Activated CD4-positive, alpha-beta T cell treated with anti-CD3 and anti-CD28 coated beads for 36 hours (primary cell): Measurements from ENCODE around the gene MATN3. TPM values are rescaled to one million over a fixed set of nuclear protein-coding genes. Genes with fewer than 3 reads are reported as not detected.

ENCODE experiments used
- ATAC-seq: fragments of 200-7000 bp; cut with Tn5 transposase; one replicate; pipeline ENCODE4 v1.10.0; 2021; ENCODE audit warnings: mild to moderate bottlenecking, moderate library complexity
- CTCF ChIA-PET: fragments of 350-600 bp; sonication (Branson Sonifier 250); formaldehyde crosslinking; loops from one replicate; lab custom pipeline; 2021; ENCODE audit warnings: antibody characterized with exemption; lab: Charles Lee
- POLR2A ChIA-PET: fragments of 350-600 bp; sonication (Branson Sonifier 250); formaldehyde crosslinking; loops from one replicate; lab custom pipeline; 2021; ENCODE audit warnings: antibody characterized with exemption, inconsistent platforms; lab: Charles Lee
- DNase-seq: peaks from one replicate; pipeline ENCODE4 v3.0.0-alpha.2; 2020
- H3K27ac Mint-ChIP-seq: one replicate; pipeline ENCODE4 v1.8.0; 2021; ENCODE audit warnings: mixed read lengths
- H3K27me3 Mint-ChIP-seq: one replicate; pipeline ENCODE4 v1.8.0; 2021; ENCODE audit warnings: mixed read lengths
- H3K36me3 Mint-ChIP-seq: one replicate; pipeline ENCODE4 v1.8.0; 2021; ENCODE audit warnings: low read depth, mixed read lengths
- H3K4me1 Mint-ChIP-seq: one replicate; pipeline ENCODE4 v1.8.0; 2021; ENCODE audit warnings: mixed read lengths
- H3K4me3 Mint-ChIP-seq: one replicate; pipeline ENCODE4 v1.8.0; 2021; ENCODE audit warnings: mild to moderate bottlenecking, moderate library complexity, mixed read lengths
- H3K9me3 Mint-ChIP-seq: one replicate; pipeline ENCODE4 v1.8.0; 2021; ENCODE audit warnings: low read depth, mixed read lengths
- intact Hi-C, 2 experiments: fragments of 100-400 bp; cut with DNase I in 1 of 2; cut with micrococcal nuclease in 1 of 2; formaldehyde crosslinking; loops; one replicate each; pipeline versions ENCODE4 v1.14.2 to v1.15.1; 2022 to 2024; cut with DNase I, micrococcal nuclease
- total RNA-seq, 2 experiments: library from RNA; stranded (reverse); gene quantifications; one replicate each; pipeline ENCODE4 v1.2.3, GENCODE V29; 2021

The MATN3 gene
- total RNA-seq, 2 experiments from 2014 or later = not detected

DNA sequence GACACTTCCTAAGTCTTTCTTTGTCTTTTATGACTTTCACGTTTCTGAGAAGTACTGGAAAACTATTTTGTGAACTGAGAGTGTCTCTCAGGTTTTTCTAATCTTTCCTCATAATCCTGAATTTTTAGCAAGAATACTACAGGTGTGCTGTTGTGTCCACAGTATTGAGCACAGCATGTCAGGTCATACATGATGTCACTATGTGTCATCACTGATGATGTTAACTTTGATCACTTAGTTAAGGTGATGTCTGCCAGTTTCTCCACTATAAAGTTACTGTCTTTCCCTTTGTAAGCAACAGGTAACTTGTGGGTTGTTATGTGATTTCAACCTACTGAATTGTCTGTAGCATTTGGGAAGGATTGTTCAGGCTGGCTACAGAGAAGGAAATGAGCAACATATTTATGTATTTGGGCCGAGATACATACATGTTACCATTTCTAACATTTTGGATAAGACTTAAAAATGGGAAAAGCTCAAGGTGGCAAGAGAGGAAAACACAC, 11.1 kb downstream of the MATN3 start:
- CTCF ChIA-PET = interaction anchor here (0.9 to 3.6 kb wide), 2 partner anchors 14 to 105 kb away, joined by 4 to 23 read pairs; no protein-coding TSS in a partner anchor
- DNase-seq (no peak), ATAC-seq (no peak)
- H3K27me3 Mint-ChIP-seq = peaks cover 19% of the 10 kb centered on the region
- intact Hi-C loops = no loop called here
- no peak overlapping the region for H3K27ac Mint-ChIP-seq
- no peaks in the 10 kb centered on the region for H3K9me3 Mint-ChIP-seq
- no peaks in the 10 kb centered on the region for H3K36me3 Mint-ChIP-seq
- H3K4me3 Mint-ChIP-seq = no peak overlapping the region
- POLR2A ChIA-PET = no interaction called here
- H3K4me1 Mint-ChIP-seq = no peaks in the 10 kb centered on the region

DNA sequence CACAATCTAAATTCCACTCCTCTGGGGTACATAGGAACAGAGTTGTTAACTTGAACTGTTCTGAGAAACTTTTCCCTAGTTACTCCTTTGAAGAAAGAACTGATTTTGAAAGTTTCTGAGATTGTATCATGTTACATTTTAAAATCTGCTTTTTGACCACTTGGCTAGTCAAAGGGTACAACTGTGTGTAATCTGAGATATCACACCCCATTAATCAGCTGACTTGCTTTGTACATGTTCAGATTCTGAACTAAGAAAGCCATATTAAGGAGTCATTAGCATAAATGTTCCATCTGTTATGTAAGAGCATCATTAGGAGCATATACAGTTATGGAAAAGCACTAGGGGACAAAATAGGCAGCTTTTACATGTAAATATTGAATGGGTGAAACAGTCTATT, 18.7 kb downstream of the MATN3 start:
- intact Hi-C loops = loop anchor here in 1 of 2 experiments (5.0 kb wide), 2 partner anchors 359 to 659 kb away; partner anchors contain the start of genes HS1BP3 and PUM2
- POLR2A ChIA-PET = no interaction called here
- CTCF ChIA-PET = interaction anchor here (1.0 to 1.2 kb wide), 2 partner anchors 21 to 23 kb away, joined by 3 read pairs; no protein-coding TSS in a partner anchor
- no peak overlapping the region for H3K4me3 Mint-ChIP-seq
- DNase-seq (no peak), ATAC-seq (no peak)
- no peak overlapping the region for H3K27ac Mint-ChIP-seq
- peaks cover 21% of the 10 kb centered on the region for H3K27me3 Mint-ChIP-seq
- peaks cover 17% of the 10 kb centered on the region for H3K4me1 Mint-ChIP-seq
- no peaks in the 10 kb centered on the region for H3K9me3 Mint-ChIP-seq
- H3K36me3 Mint-ChIP-seq = peaks cover 7% of the 10 kb centered on the region

- peaks cover 28% of the 10 kb centered on the region for H3K4me1 Mint-ChIP-seq
- H3K9me3 Mint-ChIP-seq = no peaks in the 10 kb centered on the region
- no peak overlapping the region for H3K27ac Mint-ChIP-seq
- H3K27me3 Mint-ChIP-seq = peaks cover 15% of the 10 kb centered on the region
- peaks cover 10% of the 10 kb centered on the region for H3K36me3 Mint-ChIP-seq
- ChIA-PET POLR2A (no interaction called here), CTCF (interaction anchor here (1.0 kb wide), 1 partner anchor 61 kb away, joined by 3 read pairs; no protein-coding TSS in a partner anchor)
- intact Hi-C loops = loop anchor here in 1 of 2 experiments (2.0 to 5.0 kb wide), 3 partner anchors 91 to 660 kb away; partner anchors contain the start of genes HS1BP3, PUM2 and TTC32
- DNase-seq = no peak
- H3K4me3 Mint-ChIP-seq = no peak overlapping the region
- ATAC-seq = no peak
Measured at GRCh38 chr2:19991895-19992294, 20.6 kb downstream of the MATN3 start.

DNA sequence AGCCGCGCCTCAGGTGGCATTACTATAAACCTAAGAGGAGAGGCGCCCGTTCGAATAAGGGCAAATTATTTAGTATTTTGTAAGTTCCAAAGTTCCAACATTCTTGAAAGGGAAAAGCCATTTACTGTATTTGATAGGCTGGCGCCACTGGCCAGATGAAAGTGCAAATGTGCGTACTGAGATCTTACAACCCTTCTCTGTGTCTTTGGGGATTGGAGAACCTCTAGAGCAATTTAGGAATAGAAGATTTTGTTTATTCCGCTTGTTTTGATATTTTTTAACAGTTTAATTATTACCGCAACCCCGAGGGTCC, 22.1 kb downstream of the MATN3 start:
- DNase-seq (no peak), ATAC-seq (no peak)
- Mint-ChIP-seq H3K4me3 (peak overlapping the region; percentile 90), H3K9me3 (no peaks in the 10 kb centered on the region), H3K27me3 (peaks cover 12% of the 10 kb centered on the region), H3K4me1 (peaks cover 28% of the 10 kb centered on the region), H3K27ac (peak overlapping the region; percentile 75), H3K36me3 (peaks cover 12% of the 10 kb centered on the region)
- intact Hi-C loops = loop anchor here in 1 of 2 experiments (1.0 to 5.0 kb wide), 6 partner anchors 62 to 662 kb away; partner anchors contain the start of genes HS1BP3, PUM2 and TTC32
- ChIA-PET POLR2A (no interaction called here), CTCF (interaction anchor here (0.7 to 2.2 kb wide), 2 partner anchors 25 to 98 kb away, joined by 3 to 14 read pairs; no protein-coding TSS in a partner anchor)

DNA sequence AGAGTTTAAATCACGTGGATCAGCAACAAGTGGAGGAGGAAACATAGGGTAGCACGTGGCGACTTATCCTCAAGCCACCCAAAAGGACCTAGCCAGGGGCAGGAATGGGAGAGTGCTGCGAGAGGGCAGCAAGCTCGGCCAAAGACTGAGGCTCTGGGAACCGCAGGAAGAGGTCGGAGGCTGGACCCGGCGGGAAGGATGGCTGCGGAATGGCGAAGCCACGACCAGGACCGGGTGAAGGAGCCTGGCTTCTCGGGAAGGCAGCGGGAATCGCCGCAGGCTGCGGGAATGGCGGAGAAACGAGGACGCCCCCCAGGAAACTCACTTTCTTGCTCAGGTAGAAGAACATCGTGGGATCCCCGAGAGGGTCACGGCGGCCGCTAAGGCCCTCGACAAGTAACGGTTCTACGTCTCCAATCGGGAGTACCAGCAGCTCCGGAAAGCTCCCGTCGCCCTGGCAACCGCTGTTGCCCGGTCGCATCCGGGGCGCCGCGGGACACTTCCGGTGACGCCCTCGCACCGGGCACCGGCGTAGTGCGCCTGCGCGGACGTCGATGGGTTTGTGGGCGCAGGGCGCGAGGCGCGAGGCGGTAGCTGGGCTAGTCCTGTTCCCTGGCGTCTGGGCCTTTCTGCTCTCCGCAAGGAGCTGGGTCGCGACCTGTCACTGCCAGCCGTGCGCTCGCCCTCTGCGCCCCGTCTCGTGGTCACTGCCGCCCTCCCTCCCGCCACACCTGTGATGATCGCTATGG, 22.6 kb downstream of the MATN3 start, which contains the start of gene WDR35:
TSS of gene WDR35 (minus strand) at position 439 of the 749 bp plus-strand sequence. CDS start at position 349, 90 bp downstream.
- peaks cover 28% of the 10 kb centered on the region for H3K4me1 Mint-ChIP-seq
- peak within 1 kb of the TSS; percentile 75 for H3K27ac Mint-ChIP-seq
- POLR2A ChIA-PET = no interaction called here
- H3K9me3 Mint-ChIP-seq = no peaks in the 10 kb centered on the region
- intact Hi-C loops = loop anchor here (1.0 to 10.0 kb wide), 8 partner anchors 61 to 1435 kb away; partner anchors contain the start of genes HS1BP3 (in 1 of the 2), LAPTM4A (in 1 of the 2), PUM2 (in 1 of the 2) and TTC32 (in 1 of the 2)
- peak; percentile 97 for ATAC-seq
- peak within 1 kb of the TSS; percentile 90 for H3K4me3 Mint-ChIP-seq
- peaks cover 12% of the 10 kb centered on the region for H3K27me3 Mint-ChIP-seq
- peak; percentile 95 for DNase-seq
- CTCF ChIA-PET = interaction anchor here (0.7 to 2.2 kb wide), 3 partner anchors 25 to 98 kb away, joined by 3 to 14 read pairs (median 6); no protein-coding TSS in a partner anchor
- H3K36me3 Mint-ChIP-seq = peaks cover 13% of the 10 kb centered on the region

GRCh38 chr2:19989342-19989666, 23.2 kb downstream of the MATN3 start:
- no peaks in the 10 kb centered on the region for H3K9me3 Mint-ChIP-seq
- no peak for ATAC-seq
- H3K27me3 Mint-ChIP-seq = peaks cover 12% of the 10 kb centered on the region
- intact Hi-C loops = loop anchor here (2.0 to 10.0 kb wide), 2 partner anchors 61 to 1435 kb away; partner anchors contain the start of gene LAPTM4A (in 1 of the 2)
- ChIA-PET POLR2A (interaction anchor here (0.7 kb wide), 1 partner anchor 45 kb away, joined by 3 read pairs; no protein-coding TSS in a partner anchor), CTCF (interaction anchor here (1.0 to 2.2 kb wide), 2 partner anchors 26 to 56 kb away, joined by 6 to 14 read pairs; no protein-coding TSS in a partner anchor)
- peaks cover 28% of the 10 kb centered on the region for H3K4me1 Mint-ChIP-seq
- peak overlapping the region; percentile 90 for H3K4me3 Mint-ChIP-seq
- DNase-seq = no peak
- H3K36me3 Mint-ChIP-seq = peaks cover 15% of the 10 kb centered on the region
- peak overlapping the region; percentile 63 for H3K27ac Mint-ChIP-seq

GRCh38 chr2:19988600-19988999, 23.9 kb downstream of the MATN3 start:
- H3K27ac Mint-ChIP-seq = no peak overlapping the region
- peak overlapping the region; percentile 90 for H3K4me3 Mint-ChIP-seq
- CTCF ChIA-PET = interaction anchor here (1.1 to 2.2 kb wide), 2 partner anchors 26 to 27 kb away, joined by 3 to 14 read pairs; no protein-coding TSS in a partner anchor

GRCh38 chr2:19987936-19988335, 24.5 kb downstream of the MATN3 start:
- CTCF ChIA-PET = interaction anchor here (1.1 kb wide), 1 partner anchor 27 kb away, joined by 3 read pairs; no protein-coding TSS in a partner anchor
- intact Hi-C loops = loop anchor here (2.0 to 10.0 kb wide), 2 partner anchors 63 to 1433 kb away; partner anchors contain the start of gene LAPTM4A (in 1 of the 2)

More at GRCh38 chr2:19988600-19988999, 23.9 kb downstream of the MATN3 start:
- ATAC-seq (no peak), DNase-seq (no peak)
- no peaks in the 10 kb centered on the region for H3K9me3 Mint-ChIP-seq
- POLR2A ChIA-PET = interaction anchor here (0.7 kb wide), 1 partner anchor 45 kb away, joined by 3 read pairs; no protein-coding TSS in a partner anchor
- intact Hi-C loops = loop anchor here (2.0 to 10.0 kb wide), 2 partner anchors 62 to 1434 kb away; partner anchors contain the start of gene LAPTM4A (in 1 of the 2)
- H3K4me1 Mint-ChIP-seq = peaks cover 28% of the 10 kb centered on the region
- H3K27me3 Mint-ChIP-seq = peaks cover 12% of the 10 kb centered on the region
- H3K36me3 Mint-ChIP-seq = peaks cover 19% of the 10 kb centered on the region

DNA sequence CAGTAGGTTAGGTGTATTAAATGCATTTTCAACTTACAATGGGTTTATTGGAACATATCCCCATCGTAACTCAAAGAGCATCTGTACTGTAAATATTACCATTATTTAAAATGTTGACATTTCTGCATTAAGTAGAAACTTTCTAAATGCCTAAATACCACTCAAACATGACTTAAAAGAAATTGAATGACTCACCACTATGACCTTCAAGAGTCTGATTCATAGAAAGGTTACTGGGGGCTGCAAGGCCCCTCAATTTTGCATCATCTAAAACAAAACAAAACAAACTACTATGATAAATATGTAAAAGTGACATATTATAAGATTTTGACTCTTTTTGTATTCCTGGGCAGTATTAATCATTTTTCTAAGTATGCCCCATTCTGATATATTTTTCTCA, 30.2 kb downstream of the MATN3 start:
- ChIA-PET POLR2A (no interaction called here), CTCF (no interaction called here)
- ATAC-seq = no peak

More at GRCh38 chr2:19987936-19988335, 24.5 kb downstream of the MATN3 start:
- Mint-ChIP-seq H3K4me1 (peaks cover 28% of the 10 kb centered on the region), H3K36me3 (peaks cover 19% of the 10 kb centered on the region), H3K27ac (no peak overlapping the region), H3K27me3 (peaks cover 8% of the 10 kb centered on the region), H3K4me3 (no peak overlapping the region), H3K9me3 (no peaks in the 10 kb centered on the region)
- ATAC-seq (no peak), DNase-seq (no peak)
- POLR2A ChIA-PET = no interaction called here

GRCh38 chr2:19979932-19980331, 32.5 kb downstream of the MATN3 start:
- DNase-seq (no peak), ATAC-seq (no peak)
- Mint-ChIP-seq H3K4me3 (no peak overlapping the region), H3K4me1 (no peaks in the 10 kb centered on the region), H3K9me3 (no peaks in the 10 kb centered on the region), H3K27me3 (no peaks in the 10 kb centered on the region), H3K36me3 (peaks cover 28% of the 10 kb centered on the region), H3K27ac (no peak overlapping the region)
- ChIA-PET CTCF (interaction anchor here (0.5 kb wide), 1 partner anchor 574 kb away, joined by 3 read pairs; no protein-coding TSS in a partner anchor), POLR2A (no interaction called here)
- intact Hi-C loops = loop anchor here in 1 of 2 experiments (10.0 kb wide), 1 partner anchor 1425 kb away; no protein-coding TSS in a partner anchor

More for the DNA sequence above, 30.2 kb downstream of the MATN3 start:
- DNase-seq = no peak
- peaks cover 29% of the 10 kb centered on the region for H3K36me3 Mint-ChIP-seq
- H3K27ac Mint-ChIP-seq = no peak overlapping the region
- H3K4me1 Mint-ChIP-seq = peaks cover 2% of the 10 kb centered on the region
- no peak overlapping the region for H3K4me3 Mint-ChIP-seq
- intact Hi-C loops = loop anchor here in 1 of 2 experiments (10.0 kb wide), 1 partner anchor 1427 kb away; no protein-coding TSS in a partner anchor
- H3K27me3 Mint-ChIP-seq = no peaks in the 10 kb centered on the region
- H3K9me3 Mint-ChIP-seq = no peaks in the 10 kb centered on the region

- H3K9me3 Mint-ChIP-seq = no peaks in the 10 kb centered on the region
- DNase-seq (no peak), ATAC-seq (no peak)
- H3K4me1 Mint-ChIP-seq = peaks cover 11% of the 10 kb centered on the region
- intact Hi-C loops = no loop called here
- CTCF ChIA-PET = no interaction called here
- POLR2A ChIA-PET = no interaction called here
- H3K4me3 Mint-ChIP-seq = no peak overlapping the region
- no peak overlapping the region for H3K27ac Mint-ChIP-seq
- no peaks in the 10 kb centered on the region for H3K27me3 Mint-ChIP-seq
- H3K36me3 Mint-ChIP-seq = peaks cover 21% of the 10 kb centered on the region
Measured at GRCh38 chr2:19973466-19973865, 39.0 kb downstream of the MATN3 start.
